GM12874 (cell line): ENCODE data around the gene CLCA1.

Source experiments
- CTCF ChIP-seq: IDR thresholded peaks from 2 replicates; pipeline ENCODE4 v1.5.1; 2011; ENCODE audit warnings: low read depth, mild to moderate bottlenecking, control low read depth, low read length, moderate library complexity; ENCODE audit not compliant: insufficient read depth

CLCA1 gene

GRCh38 chr1:86468501-86468977, at the start of gene CLCA1:
CLCA1 (plus strand) TSS chr1:86468927; CDS start chr1:86468972, 45 bp downstream.
- TF ChIP-seq CTCF: no peak

GRCh38 chr1:86419277-86419903, 49.3 kb upstream of the CLCA1 start:
- peak; percentile 52 for TF ChIP-seq CTCF

GRCh38 chr1:86421601-86422280, 47.0 kb upstream of the CLCA1 start:
- no peak for TF ChIP-seq CTCF

- no peak for TF ChIP-seq CTCF
Measured at GRCh38 chr1:86423473-86423872, 45.3 kb upstream of the CLCA1 start.

GRCh38 chr1:86423873-86424272, 44.9 kb upstream of the CLCA1 start, which contains the start of gene CLCA2:
CLCA2 (plus strand) TSS chr1:86424171; CDS start chr1:86424248, 77 bp downstream.
- no peak for TF ChIP-seq CTCF

GRCh38 chr1:86429122-86429725, 39.5 kb upstream of the CLCA1 start:
- no peak for TF ChIP-seq CTCF

GRCh38 chr1:86429835-86430234, 38.9 kb upstream of the CLCA1 start:
- no peak for TF ChIP-seq CTCF
